H1 (cell line): ENCODE results near the gene FGF5. TPM values are rescaled to one million over a fixed set of nuclear protein-coding genes. Genes with fewer than 3 reads are reported as not detected.

Experiments used
- CTCF ChIA-PET: fragments of 300-600 bp; sonication (Branson Sonifier 250); formaldehyde crosslinking; loops from one replicate; lab custom pipeline; 2021; ENCODE audit not compliant: partially characterized antibody; lab: Charles Lee
- POLR2A ChIA-PET: fragments of 300-600 bp; sonication (Branson Sonifier 250); formaldehyde crosslinking; loops from one replicate; lab custom pipeline; 2021; ENCODE audit warnings: inconsistent platforms; ENCODE audit not compliant: partially characterized antibody; lab: Charles Lee
- DNase-seq, 2 experiments: peaks; one replicate each; pipeline versions ENCODE4 v3.0.0 to v3.0.0-alpha.2; 2010 to 2022; ENCODE audit warnings: low spot score in 2 of 2, low read depth in 1 of 2, mixed read lengths in 1 of 2
- FAIRE-seq: peaks from 2 replicates; lab custom pipeline; 2011; peaks lifted over from hg19 to GRCh38; lab: Jason Lieb, UNC
- H2AFZ ChIP-seq: 2 replicates; pipeline ENCODE4 v1.8.1; 2012; ENCODE audit warnings: low read length, inconsistent platforms
- H2AK5ac ChIP-seq: 2 replicates; pipeline ENCODE4 v1.6.1; 2013; ENCODE audit warnings: low read depth, low read length
- H2BK120ac ChIP-seq: replicated peaks from 2 replicates; pipeline ENCODE3; 2013; ENCODE audit warnings: low read depth, low read length, inconsistent platforms
- H2BK12ac ChIP-seq: 2 replicates; pipeline ENCODE4 v1.6.1; 2013; ENCODE audit warnings: low read depth, low read length
- H2BK15ac ChIP-seq: 2 replicates; pipeline ENCODE4 v1.6.1; 2013; ENCODE audit warnings: low read length
- H2BK20ac ChIP-seq: 2 replicates; pipeline ENCODE4 v1.6.1; 2013; ENCODE audit warnings: low read length
- H2BK5ac ChIP-seq: 2 replicates; pipeline ENCODE4 v1.6.1; 2013; ENCODE audit warnings: low read depth, low read length
- H3K14ac ChIP-seq: 2 replicates; pipeline ENCODE4 v1.6.1; 2013; ENCODE audit warnings: inconsistent platforms; ENCODE audit not compliant: insufficient read length
- H3K18ac ChIP-seq: 2 replicates; pipeline ENCODE4 v1.6.1; 2013; ENCODE audit warnings: low read length; ENCODE audit errors: extremely low read depth
- H3K23ac ChIP-seq: 2 replicates; pipeline ENCODE4 v1.6.1; 2013; ENCODE audit warnings: inconsistent platforms; ENCODE audit not compliant: insufficient read length
- H3K23me2 ChIP-seq: 2 replicates; pipeline ENCODE4 v1.6.1; 2013; ENCODE audit warnings: low read depth, low read length
- H3K27ac ChIP-seq: 2 replicates; pipeline ENCODE4 v1.6.1; 2011; ENCODE audit warnings: low read depth, low read length, inconsistent platforms
- H3K27me3 ChIP-seq, 4 experiments: replicated peaks in 1 of 4; 1 replicate in 1 of 4; 2 replicates in 3 of 4; pipeline versions ENCODE4 v1.6.1 to v1.8.1; 2011 to 2013; ENCODE audit warnings: low read length in 3 of 4, mild to moderate bottlenecking in 3 of 4, inconsistent platforms in 2 of 4, mixed read lengths in 2 of 4, moderate library complexity in 1 of 4; ENCODE audit not compliant: control insufficient read depth in 3 of 4, insufficient read depth in 3 of 4; ENCODE audit errors: extremely low read depth in 1 of 4
- H3K36me3 ChIP-seq, 4 experiments: 2 replicates each; pipeline versions ENCODE4 v1.6.1 to v1.8.1; 2011 to 2013; ENCODE audit warnings: mild to moderate bottlenecking in 4 of 4, low read length in 3 of 4, moderate library complexity in 2 of 4, control low read depth in 1 of 4, inconsistent platforms in 1 of 4; ENCODE audit not compliant: insufficient read depth in 4 of 4, control insufficient read depth in 2 of 4
- H3K4ac ChIP-seq: replicated peaks from 2 replicates; pipeline ENCODE3; 2013; ENCODE audit warnings: low read length, low read depth, mixed read lengths, inconsistent platforms; ENCODE audit not compliant: insufficient read length
- H3K4me1 ChIP-seq, 4 experiments: replicated peaks in 1 of 4; 1 replicate in 1 of 4; 2 replicates in 3 of 4; pipeline versions ENCODE4 v1.6.1 to v1.8.1; 2011 to 2013; ENCODE audit warnings: low read length in 3 of 4, inconsistent platforms in 2 of 4, mixed read lengths in 1 of 4; ENCODE audit not compliant: insufficient read depth in 4 of 4, control insufficient read depth in 3 of 4
- H3K4me2 ChIP-seq, 2 experiments: 2 replicates each; pipeline versions ENCODE4 v1.6.1 to v1.8.1; 2011 to 2013; ENCODE audit warnings: low read depth in 2 of 2, low read length in 2 of 2, control low read depth in 1 of 2, inconsistent platforms in 1 of 2, mild to moderate bottlenecking in 1 of 2; ENCODE audit not compliant: insufficient read depth in 1 of 2
- H3K4me3 ChIP-seq, 4 experiments: fragments of 200-600, 300-600 bp in 1 of 4; sonication (generic), shearing (Covaris generic), sonication (Bioruptor Twin) in 1 of 4; 2 replicates each; pipeline versions ENCODE4 v1.5.1 to v1.8.1; 2011 to 2016; ENCODE audit warnings: low read length in 4 of 4, low read depth in 3 of 4, control low read depth in 2 of 4, inconsistent platforms in 2 of 4, mild to moderate bottlenecking in 2 of 4, mixed read lengths in 1 of 4, moderate library complexity in 1 of 4; ENCODE audit not compliant: insufficient read depth in 2 of 4; ENCODE audit errors: extremely low read depth in 1 of 4
- H3K56ac ChIP-seq: replicated peaks from 2 replicates; pipeline ENCODE3; 2013; ENCODE audit warnings: low read depth, mild to moderate bottlenecking, mixed read lengths, low read length, inconsistent platforms; ENCODE audit not compliant: insufficient read length
- H3K79me1 ChIP-seq: 2 replicates; pipeline ENCODE4 v1.6.1; 2013; ENCODE audit warnings: low read depth, low read length, control low read depth
- H3K79me2 ChIP-seq, 2 experiments: 2 replicates each; pipeline versions ENCODE4 v1.6.1 to v1.8.1; 2012 to 2013; ENCODE audit warnings: low read length in 2 of 2, mild to moderate bottlenecking in 2 of 2, inconsistent platforms in 1 of 2; ENCODE audit not compliant: insufficient read depth in 2 of 2, control insufficient read depth in 1 of 2
- H3K9ac ChIP-seq, 4 experiments: replicated peaks in 1 of 4; 1 replicate in 1 of 4; 2 replicates in 3 of 4; pipeline versions ENCODE4 v1.6.1 to v1.8.1; 2011 to 2013; ENCODE audit warnings: low read depth in 3 of 4, low read length in 3 of 4, control low read depth in 2 of 4, mild to moderate bottlenecking in 2 of 4, moderate library complexity in 2 of 4, inconsistent platforms in 1 of 4; ENCODE audit errors: extremely low read depth in 1 of 4
- H3K9me3 ChIP-seq, 2 experiments: 2 replicates each; pipeline versions ENCODE4 v1.6.1 to v1.8.1; 2012 to 2013; ENCODE audit warnings: mild to moderate bottlenecking in 2 of 2, moderate library complexity in 2 of 2, control low read depth in 1 of 2, inconsistent platforms in 1 of 2, low read depth in 1 of 2, low read length in 1 of 2, mixed read lengths in 1 of 2; ENCODE audit not compliant: insufficient read depth in 2 of 2
- H4K20me1 ChIP-seq, 2 experiments: replicated peaks in 1 of 2; 2 replicates each; pipeline versions ENCODE3 to v1.8.1; 2011 to 2013; ENCODE audit warnings: inconsistent platforms in 2 of 2, low read length in 2 of 2, mild to moderate bottlenecking in 1 of 2; ENCODE audit not compliant: insufficient read depth in 2 of 2, control insufficient read depth in 1 of 2
- H4K5ac ChIP-seq: 2 replicates; pipeline ENCODE4 v1.6.1; 2013; ENCODE audit warnings: low read length, low read depth, mixed read lengths, inconsistent platforms; ENCODE audit not compliant: insufficient read length
- H4K8ac ChIP-seq: 2 replicates; pipeline ENCODE4 v1.8.0; 2013; ENCODE audit warnings: mild to moderate bottlenecking, moderate library complexity, low read length, inconsistent platforms; ENCODE audit not compliant: insufficient read depth; ENCODE audit errors: extremely low read depth
- H4K91ac ChIP-seq: replicated peaks from 2 replicates; pipeline ENCODE3; 2013; ENCODE audit warnings: low read length, mixed read lengths, inconsistent platforms; ENCODE audit not compliant: insufficient read length
- EZH2 ChIP-seq: fragments of 200-600 bp; sonication (generic); IDR thresholded peaks from 2 replicates; pipeline ENCODE4 v1.7.1; 2012; ENCODE audit warnings: low read depth, mild to moderate bottlenecking, moderate library complexity, low read length, inconsistent platforms; ENCODE audit not compliant: severe bottlenecking
- GABPA ChIP-seq: IDR thresholded peaks from 2 replicates; pipeline ENCODE4 v1.6.1; 2011; ENCODE audit warnings: mild to moderate bottlenecking, low read length, moderate library complexity, borderline replicate concordance; ENCODE audit not compliant: insufficient read depth
- JUN ChIP-seq: IDR thresholded peaks from 2 replicates; pipeline ENCODE4 v1.6.1; 2011; ENCODE audit warnings: low read depth, mild to moderate bottlenecking, improper control_type of control experiment, low read length
- JUND ChIP-seq: IDR thresholded peaks from 2 replicates; pipeline ENCODE4 v1.6.1; 2011; ENCODE audit warnings: mild to moderate bottlenecking, improper control_type of control experiment, low read length
- MAFK ChIP-seq: IDR thresholded peaks from 2 replicates; pipeline ENCODE4 v1.6.1; 2012; ENCODE audit warnings: low read depth, mild to moderate bottlenecking, improper control_type of control experiment, low read length
- POLR2AphosphoS5 ChIP-seq: IDR thresholded peaks from 2 replicates; pipeline ENCODE4 v1.6.1; 2011; ENCODE audit warnings: low read depth, low read length
- RAD21 ChIP-seq, 2 experiments: IDR thresholded peaks in 1 of 2; conservative IDR thresholded peaks in 1 of 2; 2 replicates each; pipeline ENCODE4 v1.6.1; 2011; ENCODE audit warnings: low read depth in 2 of 2, low read length in 2 of 2, improper control_type of control experiment in 1 of 2, inconsistent platforms in 1 of 2, mild to moderate bottlenecking in 1 of 2, moderate library complexity in 1 of 2
- RBBP5 ChIP-seq: IDR thresholded peaks from 2 replicates; pipeline ENCODE4 v1.7.1; 2012; ENCODE audit warnings: low read depth, mild to moderate bottlenecking, inconsistent platforms, low read length, moderate library complexity, borderline replicate concordance
- SIN3A ChIP-seq, 2 experiments: IDR thresholded peaks in 1 of 2; conservative IDR thresholded peaks in 1 of 2; 2 replicates each; pipeline ENCODE4 v1.6.1; 2011 to 2012; ENCODE audit warnings: low read length in 2 of 2, improper control_type of control experiment in 1 of 2, low read depth in 1 of 2, mild to moderate bottlenecking in 1 of 2
- TCF12 ChIP-seq: IDR thresholded peaks from 2 replicates; pipeline ENCODE4 v1.6.1; 2011; ENCODE audit warnings: low read depth, mild to moderate bottlenecking, low read length
- ZNF274 ChIP-seq: IDR thresholded peaks from 2 replicates; pipeline ENCODE4 v1.7.0; 2012; ENCODE audit warnings: low read length, borderline replicate concordance; ENCODE audit errors: extremely low read depth
- WGBS, 2 experiments: shearing (Covaris generic) in 1 of 2; methylation state at CpG; one replicate each; pipeline versions ENCODE4 v1.1.6 to v1.1.7; 2013 to 2015; ENCODE audit warnings: low lambda C conversion rate in 2 of 2, mixed read lengths in 2 of 2, inconsistent platforms in 1 of 2, low coverage in 1 of 2, missing lambda C conversion rate in 1 of 2; ENCODE audit not compliant: insufficient replicate concordance in 2 of 2, insufficient coverage in 1 of 2, insufficient read length in 1 of 2; ENCODE audit errors: extremely low coverage in 1 of 2, missing lambda C conversion rate in 1 of 2; 5-methylcytosine and 5-hydroxymethylcytosine counted together
- polyA plus RNA-seq, 7 experiments: library from polyadenylated mRNA; depleted of rRNA in 3 of 7; stranded (reverse) in 5 of 7; unstranded in 2 of 7; fragments of >200 nt in 5 of 7; fragments of 200-250 nt in 2 of 7; gene quantifications; 1 replicate in 5 of 7; 2 replicates in 1 of 7; 4 replicates in 1 of 7; pipeline versions ENCODE4 v1.2.1 to v1.2.3, GENCODE V29; 2011 to 2013; ENCODE audit warnings: missing spikeins in 2 of 7, mixed read lengths in 2 of 7
- total RNA-seq: library from RNA; stranded (reverse); fragmentation: NEBNext Ultra II Directional; extraction: Animal tissue kit (Norgen Biotek cat#: 25700); gene quantifications from 2 replicates; pipeline ENCODE4 v1.2.1, GENCODE V29; 2021
- TF ChIP-seq, protein P1 (sequence below): IDR thresholded peaks from 2 replicates; pipeline ENCODE4 v1.6.1; 2012; ENCODE audit warnings: low read length, inconsistent platforms

Gene FGF5
- total and polyA plus RNA-seq, 2 of the 8 experiments (the other 6 are each of a cell fraction or from before 2014, with no cell fraction given): not detected

GRCh38 chr4:80340036-80340435 lies 73.6 kb downstream of the FGF5 start:
- Histone ChIP-seq H3K14ac (no peak overlapping the region), H4K5ac (no peak overlapping the region), H3K36me3 (no peaks in the 10 kb centered on the region), H3K4me3 (no peak overlapping the region), H2BK12ac (no peak overlapping the region), H2BK5ac (no peak overlapping the region), H2BK20ac (no peak overlapping the region), H2AK5ac (no peak overlapping the region), H3K79me1 (no peaks in the 10 kb centered on the region), H3K79me2 (no peaks in the 10 kb centered on the region), H3K56ac (no peak overlapping the region), H4K91ac (no peak overlapping the region), H3K27ac (no peak overlapping the region), H4K8ac (no peak overlapping the region), H3K9me3 (no peaks in the 10 kb centered on the region), H2BK120ac (no peak overlapping the region), H3K23me2 (peaks cover 2% of the 10 kb centered on the region; the same call in 1 of the 2 replicates), H3K18ac (no peak overlapping the region), H3K9ac (no peak overlapping the region), H2AFZ (no peak overlapping the region), H3K4me1 (no peaks in the 10 kb centered on the region; a peak in 1 of 7 replicates), H3K23ac (no peak overlapping the region), H3K4ac (no peak overlapping the region), H2BK15ac (no peak overlapping the region), H4K20me1 (no peaks in the 10 kb centered on the region), H3K4me2 (no peak overlapping the region), H3K27me3 (peaks cover 0 to 11% (median 9%) of the 10 kb centered on the region in 4 experiments; a peak in 6 of 7 replicates)
- 87% methylated on average over 2 of the region's 2 CpGs; no CpG with 5 or more reads in 1 of the 2 experiments for WGBS, 2 experiments
- no peak for DNase-seq
- CTCF ChIA-PET: no interaction called here
- no peak for FAIRE-seq
- POLR2A ChIA-PET: no interaction called here
- no peak for TF ChIP-seq RBBP5
- no peak for TF ChIP-seq SIN3A (conservative IDR thresholded peaks at IDR 0.05 in 1 of 2, IDR thresholded peaks at IDR 0.05 in 1 of 2; ENCODE audit: low read depth in 1 of 2, low read length in 2 of 2)
- no peak for TF ChIP-seq JUND
- no peak for TF ChIP-seq GABPA
- TF ChIP-seq POLR2AphosphoS5: no peak
- TF ChIP-seq TCF12: no peak
- no peak for TF ChIP-seq ZNF274
- no peak for TF ChIP-seq RAD21 (IDR thresholded peaks at IDR 0.05 in 1 of 2, conservative IDR thresholded peaks at IDR 0.05 in 1 of 2; ENCODE audit: low read depth in 2 of 2, low read length in 2 of 2)
- TF ChIP-seq EZH2: no peak
- TF ChIP-seq, protein P1, sequence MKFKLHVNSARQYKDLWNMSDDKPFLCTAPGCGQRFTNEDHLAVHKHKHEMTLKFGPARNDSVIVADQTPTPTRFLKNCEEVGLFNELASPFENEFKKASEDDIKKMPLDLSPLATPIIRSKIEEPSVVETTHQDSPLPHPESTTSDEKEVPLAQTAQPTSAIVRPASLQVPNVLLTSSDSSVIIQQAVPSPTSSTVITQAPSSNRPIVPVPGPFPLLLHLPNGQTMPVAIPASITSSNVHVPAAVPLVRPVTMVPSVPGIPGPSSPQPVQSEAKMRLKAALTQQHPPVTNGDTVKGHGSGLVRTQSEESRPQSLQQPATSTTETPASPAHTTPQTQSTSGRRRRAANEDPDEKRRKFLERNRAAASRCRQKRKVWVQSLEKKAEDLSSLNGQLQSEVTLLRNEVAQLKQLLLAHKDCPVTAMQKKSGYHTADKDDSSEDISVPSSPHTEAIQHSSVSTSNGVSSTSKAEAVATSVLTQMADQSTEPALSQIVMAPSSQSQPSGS: no peak
- no peak for TF ChIP-seq JUN
- no peak for TF ChIP-seq MAFK
